Liver (tissue), 9 donors: ENCODE measurements around the gene CARMIL1. TPM values are rescaled to one million over a fixed set of nuclear protein-coding genes. Genes with fewer than 3 reads are reported as not detected.

Experiments
- DNase-seq: peaks from one replicate; pipeline ENCODE4 v3.0.0-alpha.2; 2017; ENCODE audit warnings: low spot score
- H3K27ac ChIP-seq, 2 donors: one replicate each; pipeline ENCODE4 v1.7.0; 2013; ENCODE audit warnings: inconsistent platforms in 2 of 2, low read length in 2 of 2, control low read depth in 1 of 2, low read depth in 1 of 2, mild to moderate bottlenecking in 1 of 2
- H3K27me3 ChIP-seq, 4 donors: one replicate each; pipeline versions ENCODE4 v1.6.1 to v1.7.0; 2013; ENCODE audit warnings: low read length in 3 of 4, inconsistent platforms in 1 of 4, mild to moderate bottlenecking in 1 of 4, moderate library complexity in 1 of 4; ENCODE audit not compliant: control insufficient read depth in 4 of 4, insufficient read depth in 4 of 4
- H3K36me3 ChIP-seq, 4 donors: one replicate each; pipeline versions ENCODE4 v1.6.1 to v1.7.0; 2013; ENCODE audit warnings: low read length in 3 of 4, mild to moderate bottlenecking in 3 of 4, low read depth in 1 of 4, moderate library complexity in 1 of 4; ENCODE audit not compliant: control insufficient read depth in 4 of 4, insufficient read depth in 3 of 4
- H3K4me1 ChIP-seq, 4 donors: one replicate each; pipeline versions ENCODE4 v1.6.1 to v1.7.0; 2013; ENCODE audit warnings: low read length in 3 of 4, mild to moderate bottlenecking in 3 of 4, moderate library complexity in 1 of 4; ENCODE audit not compliant: control insufficient read depth in 4 of 4, insufficient read depth in 4 of 4
- H3K4me3 ChIP-seq, 3 donors: one replicate each; pipeline versions ENCODE4 v1.6.1 to v1.7.0; 2013; ENCODE audit warnings: low read length in 3 of 3, control low read depth in 1 of 3, low read depth in 1 of 3, mild to moderate bottlenecking in 1 of 3
- H3K9ac ChIP-seq, 2 donors: one replicate each; pipeline ENCODE4 v1.7.0; 2013; ENCODE audit warnings: low read length in 2 of 2, mild to moderate bottlenecking in 2 of 2, moderate library complexity in 2 of 2, control low read depth in 1 of 2, low read depth in 1 of 2
- H3K9me3 ChIP-seq, 4 donors: one replicate each; pipeline versions ENCODE4 v1.6.1 to v1.7.0; 2013; ENCODE audit warnings: low read length in 3 of 4; ENCODE audit not compliant: control insufficient read depth in 4 of 4
- CTCF ChIP-seq: fragments of 150-350 bp; IDR thresholded peaks from 2 replicates; pipeline ENCODE4 v1.5.1; 2017; ENCODE audit warnings: improper control_type of control experiment, low read depth, low read length; ENCODE audit not compliant: missing input control
- EGR1 ChIP-seq, 2 donors: IDR thresholded peaks; 2 replicates each; pipeline ENCODE4 v1.6.1; 2016 to 2018; ENCODE audit warnings: antibody characterized with exemption in 2 of 2, low read depth in 2 of 2
- FOXA1 ChIP-seq: IDR thresholded peaks from 2 replicates; pipeline ENCODE4 v1.6.1; 2016; ENCODE audit warnings: antibody characterized with exemption
- FOXA2 ChIP-seq: IDR thresholded peaks from 2 replicates; pipeline ENCODE4 v1.6.1; 2016; ENCODE audit warnings: antibody characterized with exemption
- GABPA ChIP-seq, 2 donors: IDR thresholded peaks in 1 of 2; conservative IDR thresholded peaks in 1 of 2; 2 replicates each; pipeline ENCODE4 v1.6.1; 2016; ENCODE audit warnings: antibody characterized with exemption in 2 of 2, mild to moderate bottlenecking in 1 of 2, moderate library complexity in 1 of 2
- HNF4G ChIP-seq: IDR thresholded peaks from 2 replicates; pipeline ENCODE4 v1.6.1; 2016; ENCODE audit warnings: antibody characterized with exemption
- JUND ChIP-seq, 2 donors: IDR thresholded peaks; 2 replicates each; pipeline ENCODE4 v1.6.1; 2016; ENCODE audit warnings: antibody characterized with exemption in 2 of 2
- MAX ChIP-seq: IDR thresholded peaks from 2 replicates; pipeline ENCODE4 v1.6.1; 2016; ENCODE audit warnings: antibody characterized with exemption
- NR2F2 ChIP-seq: IDR thresholded peaks from 2 replicates; pipeline ENCODE4 v1.6.1; 2016; ENCODE audit warnings: antibody characterized with exemption
- RAD21 ChIP-seq, 2 donors: IDR thresholded peaks; 2 replicates each; pipeline ENCODE4 v1.6.1; 2016; ENCODE audit warnings: antibody characterized with exemption in 2 of 2, mild to moderate bottlenecking in 2 of 2
- RXRA ChIP-seq, 2 donors: IDR thresholded peaks; 2 replicates each; pipeline ENCODE4 v1.6.1; 2017 to 2018; ENCODE audit warnings: antibody characterized with exemption in 2 of 2, mild to moderate bottlenecking in 1 of 2
- SP1 ChIP-seq: IDR thresholded peaks from 2 replicates; pipeline ENCODE4 v1.6.1; 2018; ENCODE audit warnings: antibody characterized with exemption, mild to moderate bottlenecking
- TAF1 ChIP-seq: conservative IDR thresholded peaks from 2 replicates; pipeline ENCODE4 v1.6.1; 2016; ENCODE audit warnings: antibody characterized with exemption, mild to moderate bottlenecking
- YY1 ChIP-seq: IDR thresholded peaks from 2 replicates; pipeline ENCODE4 v1.6.1; 2016; ENCODE audit warnings: antibody characterized with exemption, mild to moderate bottlenecking
- WGBS: extraction: QIAGEN DNeasy Blood & Tissue Kit; methylation state at CpG from one replicate; pipeline ENCODE4 v1.1.7; 2013; 5-methylcytosine and 5-hydroxymethylcytosine counted together
- polyA plus RNA-seq, 2 donors: library from polyadenylated mRNA; stranded (reverse) in 1 of 2; unstranded in 1 of 2; fragments of 200-250 nt in 1 of 2; fragments of >200 nt in 1 of 2; fragmentation: Nextera tagmentation in 1 of 2; extraction: Ambion mirVana in 1 of 2; gene quantifications; one replicate each; pipeline versions ENCODE4 v1.2.1 to v1.2.3, GENCODE V29; 2013 to 2015
- total RNA-seq, 2 donors: library from RNA; depleted of rRNA; stranded (reverse); fragments of >200 nt; gene quantifications; one replicate each; pipeline ENCODE4 v1.2.3, GENCODE V29; 2014
- TF ChIP-seq, protein P1 (sequence below): IDR thresholded peaks from 2 replicates; pipeline ENCODE4 v1.6.1; 2016; ENCODE audit warnings: antibody characterized with exemption, mild to moderate bottlenecking
- TF ChIP-seq, protein P2 (sequence below): IDR thresholded peaks from 2 replicates; pipeline ENCODE4 v1.6.1; 2016; ENCODE audit warnings: antibody characterized with exemption
- donor health status: healthy.
- donor health status: healthy.
- donor health status: healthy.
- donor health status: healthy.
- donor health status: healthy.

Gene CARMIL1
- total and polyA plus RNA-seq, 4 donors, result 1.4 to 9.5 (median 3.5) TPM

DNA sequence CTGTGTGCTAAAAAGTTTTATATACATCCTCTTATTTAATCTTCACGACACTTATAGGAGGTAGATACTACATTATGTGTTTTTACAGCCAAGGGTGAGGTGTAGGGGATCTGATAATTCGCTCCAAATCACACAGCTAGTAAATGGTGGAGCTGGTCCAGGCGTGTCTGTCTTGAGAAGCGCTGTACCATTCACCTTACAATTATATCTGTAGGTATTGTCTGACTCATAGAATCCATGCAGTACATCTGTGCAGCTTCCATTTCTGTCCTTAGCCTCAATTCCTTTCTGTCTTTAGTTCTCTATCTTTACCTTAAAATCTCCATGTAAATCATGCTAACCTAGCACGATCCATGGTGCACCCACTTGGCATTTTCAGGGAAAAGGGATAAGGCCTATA, 120.7 kb downstream of the CARMIL1 start:
- Histone ChIP-seq H3K36me3 (no peaks in the 10 kb centered on the region), H3K9me3 (no peaks in the 10 kb centered on the region), H3K27me3 (no peaks in the 10 kb centered on the region), H3K27ac (no peak overlapping the region), H3K9ac (no peak overlapping the region), H3K4me3 (no peak overlapping the region), H3K4me1 (peaks cover 0 to under 1% (median 0%) of the 10 kb centered on the region in 4 donors)
- no peak for DNase-seq
- WGBS, result 96% methylated on average over 5 of the region's 5 CpGs
- TF ChIP-seq RAD21 (IDR thresholded peaks at IDR 0.05), result no peak
- no peak for TF ChIP-seq YY1
- no peak for TF ChIP-seq JUND (IDR thresholded peaks at IDR 0.05)
- no peak for TF ChIP-seq NR2F2
- TF ChIP-seq CTCF, result no peak
- TF ChIP-seq FOXA1, result no peak
- TF ChIP-seq GABPA (IDR thresholded peaks at IDR 0.05 in 1 of 2, conservative IDR thresholded peaks at IDR 0.05 in 1 of 2), result no peak
- TF ChIP-seq EGR1 (IDR thresholded peaks at IDR 0.05; ENCODE audit: low read depth in 2 of 2), result no peak
- no peak for TF ChIP-seq MAX
- TF ChIP-seq, protein P1, sequence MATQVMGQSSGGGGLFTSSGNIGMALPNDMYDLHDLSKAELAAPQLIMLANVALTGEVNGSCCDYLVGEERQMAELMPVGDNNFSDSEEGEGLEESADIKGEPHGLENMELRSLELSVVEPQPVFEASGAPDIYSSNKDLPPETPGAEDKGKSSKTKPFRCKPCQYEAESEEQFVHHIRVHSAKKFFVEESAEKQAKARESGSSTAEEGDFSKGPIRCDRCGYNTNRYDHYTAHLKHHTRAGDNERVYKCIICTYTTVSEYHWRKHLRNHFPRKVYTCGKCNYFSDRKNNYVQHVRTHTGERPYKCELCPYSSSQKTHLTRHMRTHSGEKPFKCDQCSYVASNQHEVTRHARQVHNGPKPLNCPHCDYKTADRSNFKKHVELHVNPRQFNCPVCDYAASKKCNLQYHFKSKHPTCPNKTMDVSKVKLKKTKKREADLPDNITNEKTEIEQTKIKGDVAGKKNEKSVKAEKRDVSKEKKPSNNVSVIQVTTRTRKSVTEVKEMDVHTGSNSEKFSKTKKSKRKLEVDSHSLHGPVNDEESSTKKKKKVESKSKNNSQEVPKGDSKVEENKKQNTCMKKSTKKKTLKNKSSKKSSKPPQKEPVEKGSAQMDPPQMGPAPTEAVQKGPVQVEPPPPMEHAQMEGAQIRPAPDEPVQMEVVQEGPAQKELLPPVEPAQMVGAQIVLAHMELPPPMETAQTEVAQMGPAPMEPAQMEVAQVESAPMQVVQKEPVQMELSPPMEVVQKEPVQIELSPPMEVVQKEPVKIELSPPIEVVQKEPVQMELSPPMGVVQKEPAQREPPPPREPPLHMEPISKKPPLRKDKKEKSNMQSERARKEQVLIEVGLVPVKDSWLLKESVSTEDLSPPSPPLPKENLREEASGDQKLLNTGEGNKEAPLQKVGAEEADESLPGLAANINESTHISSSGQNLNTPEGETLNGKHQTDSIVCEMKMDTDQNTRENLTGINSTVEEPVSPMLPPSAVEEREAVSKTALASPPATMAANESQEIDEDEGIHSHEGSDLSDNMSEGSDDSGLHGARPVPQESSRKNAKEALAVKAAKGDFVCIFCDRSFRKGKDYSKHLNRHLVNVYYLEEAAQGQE, result no peak
- no peak for TF ChIP-seq TAF1

DNA sequence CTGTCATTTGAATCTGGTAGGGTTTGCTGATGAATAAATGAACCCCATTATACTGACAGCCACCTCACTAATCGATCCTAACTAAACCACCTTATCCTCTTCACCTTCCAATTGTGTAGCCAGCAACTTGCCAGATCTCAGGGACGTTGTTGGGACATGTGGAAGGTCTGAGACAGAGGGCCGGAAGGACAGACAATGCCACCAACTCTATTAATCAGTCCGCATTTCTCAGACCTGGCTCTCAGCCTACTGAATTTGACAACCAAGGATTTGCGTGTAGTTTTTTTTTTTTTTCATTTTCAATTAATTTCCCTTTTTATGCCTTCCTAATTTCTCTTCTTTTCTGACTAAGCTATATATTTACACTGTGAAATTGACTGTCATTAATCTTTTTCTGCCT, 122.5 kb downstream of the CARMIL1 start:
- WGBS, result 86% methylated on average over 5 of the region's 5 CpGs
- no peak overlapping the region for H3K27ac ChIP-seq
- no peak overlapping the region for H3K9ac ChIP-seq
- H3K9me3 ChIP-seq, result no peaks in the 10 kb centered on the region
- H3K36me3 ChIP-seq, result no peaks in the 10 kb centered on the region
- H3K27me3 ChIP-seq, result no peaks in the 10 kb centered on the region
- TF ChIP-seq YY1 (no peak), RXRA (IDR thresholded peaks at IDR 0.05) (no peak), JUND (IDR thresholded peaks at IDR 0.05) (no peak), NR2F2 (no peak), FOXA2 (no peak), SP1 (no peak), EGR1 (IDR thresholded peaks at IDR 0.05; ENCODE audit: low read depth in 2 of 2) (no peak), RAD21 (IDR thresholded peaks at IDR 0.05) (no peak), TAF1 (no peak), CTCF (no peak), HNF4G (no peak)
- TF ChIP-seq, protein P2, sequence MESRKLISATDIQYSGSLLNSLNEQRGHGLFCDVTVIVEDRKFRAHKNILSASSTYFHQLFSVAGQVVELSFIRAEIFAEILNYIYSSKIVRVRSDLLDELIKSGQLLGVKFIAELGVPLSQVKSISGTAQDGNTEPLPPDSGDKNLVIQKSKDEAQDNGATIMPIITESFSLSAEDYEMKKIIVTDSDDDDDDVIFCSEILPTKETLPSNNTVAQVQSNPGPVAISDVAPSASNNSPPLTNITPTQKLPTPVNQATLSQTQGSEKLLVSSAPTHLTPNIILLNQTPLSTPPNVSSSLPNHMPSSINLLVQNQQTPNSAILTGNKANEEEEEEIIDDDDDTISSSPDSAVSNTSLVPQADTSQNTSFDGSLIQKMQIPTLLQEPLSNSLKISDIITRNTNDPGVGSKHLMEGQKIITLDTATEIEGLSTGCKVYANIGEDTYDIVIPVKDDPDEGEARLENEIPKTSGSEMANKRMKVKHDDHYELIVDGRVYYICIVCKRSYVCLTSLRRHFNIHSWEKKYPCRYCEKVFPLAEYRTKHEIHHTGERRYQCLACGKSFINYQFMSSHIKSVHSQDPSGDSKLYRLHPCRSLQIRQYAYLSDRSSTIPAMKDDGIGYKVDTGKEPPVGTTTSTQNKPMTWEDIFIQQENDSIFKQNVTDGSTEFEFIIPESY, result no peak
- TF ChIP-seq, protein P1, result no peak
- no peak for DNase-seq
- H3K4me1 ChIP-seq, result peaks cover 0 to 4% (median 0%) of the 10 kb centered on the region in 4 donors
- no peak overlapping the region for H3K4me3 ChIP-seq
